GM12891 (cell line): ENCODE results near the gene E2F6.

Experiments
- POLR2A ChIP-seq: IDR thresholded peaks from 2 replicates; pipeline ENCODE4 v1.6.1; 2011; ENCODE audit warnings: low read depth, low read length, control low read depth
- POLR2AphosphoS5 ChIP-seq: IDR thresholded peaks from 2 replicates; pipeline ENCODE4 v1.6.1; 2011; ENCODE audit warnings: low read depth, low read length, control low read depth
- SPI1 ChIP-seq: IDR thresholded peaks from 2 replicates; pipeline ENCODE4 v1.6.1; 2011; ENCODE audit warnings: low read depth, low read length, control low read depth

GRCh38 chr2:11509657-11510360 is 43.8 kb upstream of the E2F6 start:
- no peak for TF ChIP-seq POLR2A
- no peak for TF ChIP-seq POLR2AphosphoS5
- no peak for TF ChIP-seq SPI1
